Transverse colon (tissue), 4 donors: ENCODE measurements around the gene C4BPB.

Experiments used
- EP300 ChIP-seq: sonication (generic); formaldehyde crosslinking; IDR thresholded peaks from one replicate; pipeline ENCODE4 v1.6.1; 2017; ENCODE audit warnings: antibody characterized with exemption, low read depth
- POLR2A ChIP-seq: fragments of 450-650 bp; IDR thresholded peaks from one replicate; pipeline ENCODE4 v1.6.1; 2016; ENCODE audit warnings: antibody characterized with exemption, mild to moderate bottlenecking, moderate library complexity
- POLR2AphosphoS5 ChIP-seq, 3 donors: sonication (generic); formaldehyde crosslinking; IDR thresholded peaks; one replicate each; pipeline ENCODE4 v1.6.1; 2016; ENCODE audit warnings: antibody characterized with exemption in 3 of 3
- TF ChIP-seq, protein P1 (sequence below), 5 experiments: fragments of 200-600 bp in 3 of 5; fragments of 450-650 bp in 2 of 5; sonication (generic) in 3 of 5; IDR thresholded peaks; 1 replicate in 2 of 5; 2 replicates in 3 of 5; pipeline ENCODE4 v1.5.1; 2016 to 2017; ENCODE audit warnings: antibody characterized with exemption in 5 of 5, inconsistent platforms in 3 of 5, mild to moderate bottlenecking in 2 of 5, moderate library complexity in 1 of 5

DNA sequence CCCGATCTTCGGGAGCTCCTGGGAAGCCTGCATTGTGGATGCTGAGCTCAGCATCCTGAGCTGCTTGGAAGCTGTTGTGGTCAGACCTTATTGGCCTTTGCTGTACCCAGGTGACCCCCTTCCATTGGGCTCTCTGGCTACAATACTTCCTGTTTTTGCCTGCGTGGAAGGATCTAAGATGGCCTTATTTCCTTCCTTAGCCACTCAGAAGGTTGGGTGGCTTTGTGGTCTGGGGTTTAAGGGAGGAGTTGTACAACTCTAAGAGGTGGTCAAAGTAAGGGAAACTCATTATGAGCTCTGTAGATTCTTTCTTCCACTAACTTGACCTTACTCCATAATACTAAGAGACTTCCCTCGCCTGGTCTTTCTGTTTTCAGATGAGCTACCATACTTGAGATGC lies 17.8 kb upstream of the C4BPB start:
- no peak for TF ChIP-seq POLR2AphosphoS5 (IDR thresholded peaks at IDR 0.05)
- TF ChIP-seq, protein P1, sequence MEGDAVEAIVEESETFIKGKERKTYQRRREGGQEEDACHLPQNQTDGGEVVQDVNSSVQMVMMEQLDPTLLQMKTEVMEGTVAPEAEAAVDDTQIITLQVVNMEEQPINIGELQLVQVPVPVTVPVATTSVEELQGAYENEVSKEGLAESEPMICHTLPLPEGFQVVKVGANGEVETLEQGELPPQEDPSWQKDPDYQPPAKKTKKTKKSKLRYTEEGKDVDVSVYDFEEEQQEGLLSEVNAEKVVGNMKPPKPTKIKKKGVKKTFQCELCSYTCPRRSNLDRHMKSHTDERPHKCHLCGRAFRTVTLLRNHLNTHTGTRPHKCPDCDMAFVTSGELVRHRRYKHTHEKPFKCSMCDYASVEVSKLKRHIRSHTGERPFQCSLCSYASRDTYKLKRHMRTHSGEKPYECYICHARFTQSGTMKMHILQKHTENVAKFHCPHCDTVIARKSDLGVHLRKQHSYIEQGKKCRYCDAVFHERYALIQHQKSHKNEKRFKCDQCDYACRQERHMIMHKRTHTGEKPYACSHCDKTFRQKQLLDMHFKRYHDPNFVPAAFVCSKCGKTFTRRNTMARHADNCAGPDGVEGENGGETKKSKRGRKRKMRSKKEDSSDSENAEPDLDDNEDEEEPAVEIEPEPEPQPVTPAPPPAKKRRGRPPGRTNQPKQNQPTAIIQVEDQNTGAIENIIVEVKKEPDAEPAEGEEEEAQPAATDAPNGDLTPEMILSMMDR (IDR thresholded peaks at IDR 0.05), result no peak
- no peak for TF ChIP-seq POLR2A
- TF ChIP-seq EP300, result no peak
